HCT116 (cell line): ENCODE results near the gene CHRNB1.
"Not testable (repeated sequence)": the region's sequence is repeated elsewhere in the genome, so short reads cannot be mapped to it uniquely, and the experiment has no call there.

Experiments
- POLR2A ChIP-seq: IDR thresholded peaks from 2 replicates; pipeline ENCODE4 v1.7.0; 2011; ENCODE audit warnings: borderline replicate concordance; ENCODE audit not compliant: insufficient read depth, insufficient read length; ENCODE audit errors: extremely low read depth
- ZFX ChIP-seq: fragments of 450-650 bp; IDR thresholded peaks from 2 replicates; pipeline ENCODE4 v1.6.1; 2017
- TF ChIP-seq, protein P1 (sequence below), 3 experiments: fragments of 200-600 bp in 1 of 3; sonication (generic) in 1 of 3; IDR thresholded peaks in 2 of 3; conservative IDR thresholded peaks in 1 of 3; 2 replicates each; pipeline ENCODE4 v1.5.1; 2012 to 2017; ENCODE audit warnings: low read depth in 2 of 3, low read length in 2 of 3, antibody characterized with exemption in 1 of 3, borderline replicate concordance in 1 of 3, control low read depth in 1 of 3, mild to moderate bottlenecking in 1 of 3, mixed read lengths in 1 of 3, mixed run types in 1 of 3, moderate library complexity in 1 of 3; ENCODE audit not compliant: insufficient read depth in 1 of 3

DNA sequence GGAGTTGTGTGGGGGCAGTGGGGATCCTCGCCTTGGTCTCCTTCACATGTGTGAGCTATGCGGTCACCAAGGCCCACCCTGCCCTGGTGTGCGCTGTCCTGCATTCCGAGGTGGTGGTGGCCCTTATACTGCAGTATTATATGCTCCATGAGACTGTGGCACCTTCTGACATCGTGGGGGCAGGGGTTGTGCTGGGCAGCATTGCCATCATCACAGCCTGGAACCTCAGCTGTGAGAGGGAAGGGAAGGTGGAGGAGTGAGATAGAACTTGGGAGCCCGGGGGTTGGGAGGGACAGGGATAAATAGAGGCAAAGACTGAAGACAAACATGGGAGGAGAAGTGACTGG is 37.9 kb downstream of the CHRNB1 start:
- TF ChIP-seq, protein P1, sequence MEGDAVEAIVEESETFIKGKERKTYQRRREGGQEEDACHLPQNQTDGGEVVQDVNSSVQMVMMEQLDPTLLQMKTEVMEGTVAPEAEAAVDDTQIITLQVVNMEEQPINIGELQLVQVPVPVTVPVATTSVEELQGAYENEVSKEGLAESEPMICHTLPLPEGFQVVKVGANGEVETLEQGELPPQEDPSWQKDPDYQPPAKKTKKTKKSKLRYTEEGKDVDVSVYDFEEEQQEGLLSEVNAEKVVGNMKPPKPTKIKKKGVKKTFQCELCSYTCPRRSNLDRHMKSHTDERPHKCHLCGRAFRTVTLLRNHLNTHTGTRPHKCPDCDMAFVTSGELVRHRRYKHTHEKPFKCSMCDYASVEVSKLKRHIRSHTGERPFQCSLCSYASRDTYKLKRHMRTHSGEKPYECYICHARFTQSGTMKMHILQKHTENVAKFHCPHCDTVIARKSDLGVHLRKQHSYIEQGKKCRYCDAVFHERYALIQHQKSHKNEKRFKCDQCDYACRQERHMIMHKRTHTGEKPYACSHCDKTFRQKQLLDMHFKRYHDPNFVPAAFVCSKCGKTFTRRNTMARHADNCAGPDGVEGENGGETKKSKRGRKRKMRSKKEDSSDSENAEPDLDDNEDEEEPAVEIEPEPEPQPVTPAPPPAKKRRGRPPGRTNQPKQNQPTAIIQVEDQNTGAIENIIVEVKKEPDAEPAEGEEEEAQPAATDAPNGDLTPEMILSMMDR (IDR thresholded peaks at IDR 0.05 in 2 of 3, conservative IDR thresholded peaks at IDR 0.05 in 1 of 3; ENCODE audit: borderline replicate concordance in 1 of 3, insufficient read depth in 1 of 3, low read depth in 2 of 3, low read length in 2 of 3): not testable (repeated sequence)
- not testable (repeated sequence) for TF ChIP-seq POLR2A, ZFX
